NCI-H446 (cell line): ENCODE data around the gene CCDC197.

Source experiments
- DNase-seq, 2 experiments: peaks; one replicate each; lab custom pipeline; 2025; lab: John Stamatoyannopoulos, UW

Gene CCDC197

GRCh38 chr14:93999573-93999972, 2.5 kb downstream of the CCDC197 start:
- no peak for DNase-seq

DNA sequence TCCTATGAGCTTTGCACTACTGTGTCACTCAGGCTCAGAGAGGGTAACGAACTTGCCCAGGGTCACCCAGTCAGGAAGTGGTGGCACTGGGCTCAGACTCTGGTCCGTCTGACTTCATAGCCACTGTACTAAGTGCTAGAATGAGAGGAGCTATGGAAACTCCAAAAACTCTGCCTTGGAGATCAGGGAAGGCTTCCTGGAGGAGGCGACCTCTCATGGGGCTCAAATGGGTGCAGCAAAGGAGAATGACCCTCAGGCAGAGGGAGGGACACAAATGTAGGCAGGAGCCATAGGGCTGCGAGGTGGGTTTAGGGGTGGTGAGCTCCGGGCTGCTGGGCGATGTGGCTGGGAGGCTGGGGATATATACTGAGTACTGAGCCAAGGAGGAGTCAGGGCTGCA, 3.2 kb downstream of the CCDC197 start:
- DNase-seq = no peak

DNA sequence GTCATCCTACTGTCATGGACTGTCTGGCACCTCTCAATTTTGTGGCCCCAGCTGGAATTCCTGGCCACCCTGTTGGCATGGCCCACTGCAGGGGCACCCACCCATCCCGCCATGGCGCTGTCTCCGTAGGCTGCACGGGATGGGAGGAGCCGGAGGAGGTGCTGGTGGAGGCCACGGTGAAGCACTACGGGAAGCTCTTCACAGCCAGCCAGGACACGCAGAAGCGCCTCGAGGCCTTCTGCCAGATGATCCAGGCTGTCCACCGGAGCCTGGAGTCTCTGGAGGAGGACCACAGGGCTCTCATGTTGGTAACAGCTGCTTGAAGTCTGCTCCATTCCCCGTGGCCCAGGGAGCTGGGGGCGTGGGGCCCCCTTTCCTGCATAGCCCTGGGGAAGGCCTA, 3.9 kb downstream of the CCDC197 start:
- no peak for DNase-seq

- peak; percentile 49 to 74 for DNase-seq
These were observed 4.6 kb downstream of the CCDC197 start for GRCh38 chr14:94001501-94002396.

DNA sequence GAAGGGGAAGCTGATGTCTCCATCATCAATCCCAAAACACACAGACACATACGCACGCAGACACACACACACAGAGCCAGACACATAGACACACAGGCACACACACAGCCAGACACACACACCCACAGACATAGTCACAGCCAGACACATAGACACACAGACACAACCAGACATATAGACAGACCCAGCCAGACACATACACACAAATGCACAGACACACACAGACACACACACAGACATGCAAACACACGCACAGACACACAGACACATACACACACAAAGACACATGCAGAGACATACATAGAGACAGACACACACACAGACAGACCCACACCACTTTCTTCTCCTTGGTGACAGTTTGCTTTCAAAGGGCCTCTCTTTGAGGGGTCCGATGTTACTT, 6.3 kb downstream of the CCDC197 start:
- no peak for DNase-seq

DNA sequence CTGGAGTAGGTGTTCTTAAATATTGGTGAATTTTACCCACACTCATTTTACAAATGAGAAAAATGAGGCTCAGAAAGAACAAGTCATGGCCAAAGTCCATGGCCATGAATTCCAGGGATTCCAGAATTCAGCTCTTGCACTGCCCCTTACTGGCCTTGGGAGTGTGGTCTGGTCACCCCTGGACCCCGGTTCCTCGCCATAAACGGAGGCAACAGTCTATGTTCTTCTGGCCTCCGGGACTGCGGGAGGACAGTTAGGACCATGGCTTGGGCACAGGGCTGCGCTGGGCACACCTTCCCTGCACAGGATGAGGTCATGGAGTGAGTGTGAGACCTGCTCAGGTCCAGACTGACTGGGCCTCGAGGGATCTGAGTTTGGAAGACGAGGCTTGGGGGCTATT, 6.9 kb downstream of the CCDC197 start:
- no peak for DNase-seq

GRCh38 chr14:94005324-94006073, 8.4 kb downstream of the CCDC197 start:
- no peak for DNase-seq

DNA sequence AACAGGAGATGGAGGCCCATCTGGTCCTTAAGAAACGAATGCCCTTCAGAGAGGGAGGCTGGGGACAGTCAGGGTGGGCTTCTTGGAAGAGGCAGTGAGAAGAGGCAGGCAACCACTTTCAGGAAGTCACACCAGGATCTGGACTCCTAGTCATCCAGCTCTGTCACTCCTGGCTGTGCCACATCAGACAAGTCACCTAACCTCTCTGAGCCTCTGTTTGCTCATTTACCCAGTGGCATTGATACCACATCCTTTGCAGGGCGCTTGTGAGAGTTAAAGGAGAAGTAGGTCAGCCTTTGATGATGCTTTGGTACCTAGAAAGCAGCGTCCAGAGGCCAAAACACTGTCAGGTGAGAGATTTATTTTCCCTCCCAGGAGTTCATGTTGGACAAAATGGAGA, 11.1 kb downstream of the CCDC197 start:
- DNase-seq = no peak

GRCh38 chr14:94009767-94010166, 12.7 kb downstream of the CCDC197 start:
- no peak for DNase-seq

DNA sequence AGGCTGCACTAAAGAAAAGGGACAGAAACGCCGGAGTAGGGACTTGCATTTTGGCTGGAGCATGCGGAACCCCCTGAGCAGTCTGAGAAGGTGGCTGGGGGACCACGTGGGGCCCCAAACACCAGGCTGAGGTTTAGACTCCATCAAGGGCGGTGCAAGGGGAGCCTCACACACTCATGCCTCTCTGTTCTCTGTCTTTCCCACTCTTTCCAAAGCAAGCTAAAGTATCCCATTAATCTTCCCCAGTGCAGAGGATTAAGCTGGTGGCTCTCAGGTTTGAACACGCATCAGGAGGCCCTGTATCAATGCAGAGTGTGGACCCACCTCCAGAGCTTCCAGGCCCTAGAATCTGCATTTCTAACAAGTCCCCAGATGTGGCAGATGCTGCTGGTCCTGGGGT, 13.5 kb downstream of the CCDC197 start:
- no peak for DNase-seq

DNA sequence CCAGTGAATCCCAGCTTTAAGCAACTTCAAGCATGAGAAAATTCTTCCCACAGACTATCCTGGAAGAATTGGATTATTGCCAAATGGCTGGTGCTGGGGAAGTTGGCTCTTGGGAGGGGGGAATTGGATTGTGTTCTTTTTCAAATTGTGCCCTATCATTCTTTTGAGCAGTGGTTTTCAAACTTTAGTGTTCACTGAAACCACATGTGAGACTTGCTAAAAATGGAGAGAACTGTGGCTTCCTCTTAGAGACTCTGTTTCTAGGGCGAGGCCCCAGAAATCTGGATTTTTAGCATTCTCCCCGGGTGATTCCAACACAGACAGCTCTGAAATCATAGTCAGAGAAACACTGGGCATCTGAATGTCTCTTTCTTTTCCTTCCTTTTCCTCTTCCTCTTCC, 14.7 kb downstream of the CCDC197 start:
- peak in 1 of 2 experiments; percentile 22 for DNase-seq

- DNase-seq = no peak
These were observed 17.3 kb downstream of the CCDC197 start for GRCh38 chr14:94014382-94014781.

DNA sequence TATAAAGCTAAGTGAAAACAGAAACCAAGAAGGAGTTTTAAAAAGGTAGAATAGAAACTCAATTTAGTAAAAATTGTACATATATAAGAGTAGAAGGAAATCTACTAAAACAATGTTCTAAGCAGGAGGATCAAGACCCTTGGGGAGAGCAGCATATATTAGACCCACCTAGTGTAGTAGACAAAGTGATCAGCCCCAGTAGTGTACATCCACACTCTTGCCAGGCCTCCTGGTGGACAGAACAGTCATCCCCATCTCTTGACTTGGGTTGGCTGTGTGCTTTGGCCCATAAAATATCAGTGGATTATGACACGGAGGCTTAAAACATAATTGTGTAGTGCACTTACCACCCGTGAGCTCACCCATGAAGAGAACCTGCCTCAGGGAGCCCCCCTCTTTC, 18.1 kb downstream of the CCDC197 start:
- DNase-seq = no peak

GRCh38 chr14:94016446-94016976, 19.4 kb downstream of the CCDC197 start:
- peak in 1 of 2 experiments; percentile 63 for DNase-seq

DNA sequence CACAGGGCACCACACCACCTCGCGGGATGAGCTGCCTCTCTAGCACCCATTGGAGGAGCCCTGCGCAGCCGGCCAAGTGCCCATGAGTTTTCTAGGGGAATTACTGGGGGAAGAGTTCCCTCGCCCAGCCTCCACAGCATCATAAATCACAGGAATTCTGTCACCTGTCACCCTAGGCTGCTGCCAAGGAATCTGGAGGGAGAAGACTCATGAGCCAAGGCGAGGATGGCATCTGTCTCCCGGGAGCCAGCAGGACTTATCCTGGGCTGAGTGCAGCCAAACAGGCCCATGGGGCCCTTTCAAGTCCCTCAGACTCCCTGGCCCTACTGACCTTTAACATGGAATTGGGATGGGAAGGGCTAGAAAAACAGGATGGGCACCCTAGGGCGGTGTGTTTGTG, 21.2 kb downstream of the CCDC197 start:
- peak in 1 of 2 experiments; percentile 65 for DNase-seq

DNA sequence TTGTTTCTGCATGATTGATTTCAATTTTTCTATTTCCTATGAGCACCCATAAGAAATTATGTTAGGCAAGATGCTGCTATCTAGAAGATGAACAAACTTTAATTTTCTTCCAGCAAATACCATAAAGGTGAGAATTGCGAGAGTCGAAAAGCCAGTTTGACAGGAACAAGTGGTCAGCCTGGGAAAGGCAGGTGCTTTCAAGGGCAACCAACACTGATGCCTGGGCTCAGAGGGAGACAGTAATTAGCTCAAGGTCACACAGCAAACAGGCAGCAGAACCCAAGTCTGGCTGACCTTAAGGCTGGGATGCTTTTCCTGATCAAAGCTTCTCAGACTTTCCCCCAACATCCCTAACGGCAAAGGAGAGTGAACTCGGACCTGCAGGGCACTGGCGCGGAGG, 22.2 kb downstream of the CCDC197 start:
- no peak for DNase-seq

DNA sequence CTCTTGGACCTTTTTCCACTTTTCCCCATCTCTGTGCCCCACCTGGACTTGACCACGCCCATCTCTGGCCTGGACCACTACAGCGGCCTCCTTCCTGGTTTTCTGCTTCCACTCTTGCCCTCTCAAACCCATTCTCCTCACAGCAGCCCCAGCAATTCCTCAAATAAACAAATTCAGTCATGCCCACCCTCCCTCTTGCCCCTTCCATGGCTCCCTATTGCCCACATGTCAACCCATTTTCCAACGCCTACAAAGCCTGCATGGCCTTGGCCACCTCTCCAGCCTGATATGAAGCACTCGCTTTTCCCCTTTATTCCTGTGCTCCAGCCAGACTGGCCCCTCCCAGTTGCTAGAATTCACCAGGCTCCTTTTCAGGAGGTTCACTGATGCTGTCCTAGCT, 23.2 kb downstream of the CCDC197 start:
- DNase-seq = no peak

GRCh38 chr14:94021001-94021400, 23.9 kb downstream of the CCDC197 start:
- no peak for DNase-seq

DNA sequence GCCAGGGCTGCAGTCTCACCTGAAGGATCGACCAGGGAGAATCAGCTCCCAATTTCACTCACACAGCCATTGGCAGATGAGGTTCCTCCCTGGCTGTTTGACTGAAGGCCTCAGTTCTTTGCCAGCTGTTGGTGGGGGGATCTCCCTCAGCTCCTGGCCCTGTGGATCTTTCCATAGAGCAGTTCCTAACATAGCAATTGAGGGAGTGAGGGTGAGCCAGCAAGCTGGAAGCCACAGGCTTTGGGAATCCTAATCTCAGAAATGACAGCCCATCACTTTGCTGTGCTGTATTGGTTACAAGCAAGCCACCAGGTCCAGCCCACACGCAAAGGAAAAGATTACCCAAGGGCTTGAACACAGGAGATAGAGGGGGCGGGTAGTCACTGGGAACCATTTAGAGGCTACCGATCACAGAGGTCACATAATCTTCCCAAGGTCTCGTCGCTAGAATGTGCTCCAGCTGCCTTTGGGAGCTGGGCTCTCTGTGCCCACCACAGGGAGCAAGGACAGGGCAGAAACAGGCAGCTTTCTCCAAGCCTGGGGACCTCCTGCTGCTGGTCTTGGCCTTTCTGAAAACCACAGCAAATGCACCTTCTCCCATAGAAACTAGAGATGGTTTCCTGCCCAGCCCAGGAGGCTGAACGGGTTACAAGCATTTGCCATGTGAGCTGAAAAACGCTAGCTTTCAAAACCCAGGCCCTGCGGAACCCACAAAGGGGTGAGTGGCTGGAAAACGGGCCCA, 24.5 kb downstream of the CCDC197 start:
- DNase-seq = no peak

- DNase-seq = no peak
These were observed 25.7 kb downstream of the CCDC197 start for GRCh38 chr14:94022532-94023411.

GRCh38 chr14:94024549-94024948, 27.4 kb downstream of the CCDC197 start:
- DNase-seq = no peak
